ENCODE results near the gene ENGASE. TPM values are rescaled to one million over a fixed set of nuclear protein-coding genes. Genes with fewer than 3 reads are reported as not detected.

The ENGASE gene
- total and polyA plus RNA-seq, 2 of the 4 experiments (the other 2 are of a cell fraction): 3.9 to 12.1 TPM

DNA sequence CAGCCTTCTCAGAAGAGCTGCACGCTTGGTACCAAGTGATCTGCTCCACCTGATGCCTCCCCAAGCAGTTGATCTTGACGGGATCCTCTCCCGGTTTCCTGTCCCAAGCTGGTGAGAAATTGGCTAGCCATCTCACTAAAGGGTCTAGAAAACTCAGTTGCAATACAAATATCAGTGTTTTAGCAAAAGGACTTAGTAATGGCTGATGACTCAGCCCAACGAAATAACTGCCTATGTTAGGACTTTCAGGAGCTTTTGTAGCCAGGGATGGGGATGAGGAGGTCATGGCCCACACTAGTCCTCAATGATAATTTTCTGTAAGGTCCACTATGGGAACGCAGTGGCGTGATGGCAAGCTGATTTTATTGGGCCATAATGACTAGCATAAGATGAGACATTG, 23.3 kb upstream of the ENGASE start:
- in situ Hi-C loops (cut with MboI; ENCODE audit: low sequenced_read_pairs) (no loop called here), intact Hi-C loops (cut with micrococcal nuclease) (no loop called here), dilution Hi-C loops (cut with HindIII; ENCODE audit: low sequenced_read_pairs, unreplicated experiment) (no loop called here)
- H3K18ac ChIP-seq (ENCODE audit: low read depth, low read length): no peak overlapping the region
- H3K36me3 ChIP-seq (ENCODE audit: control insufficient read depth, insufficient read depth, low read length): peaks cover 8% of the 10 kb centered on the region; the same call in 1 of the 2 replicates
- no peak overlapping the region for H2BK15ac ChIP-seq (ENCODE audit: low read depth, low read length)
- H4K8ac ChIP-seq (ENCODE audit: low read depth in 2 of 2, low read length in 2 of 2): no peak overlapping the region
- H2AK9ac ChIP-seq (replicated peaks; ENCODE audit: low read depth, low read length, poor library complexity): peak overlapping the region; percentile 43
- H2AK5ac ChIP-seq (ENCODE audit: low read depth, low read length): no peak overlapping the region
- ATAC-seq (ENCODE audit: low read depth) (peak; percentile 54), DNase-seq (peak; percentile 36)
- no peak overlapping the region for H2AFZ ChIP-seq (replicated peaks; ENCODE audit: low read length, poor library complexity)
- H4K20me1 ChIP-seq (ENCODE audit: insufficient read depth, low read length): no peaks in the 10 kb centered on the region; the same call in 1 of the 2 replicates
- POLR2A ChIA-PET (ENCODE audit: unreplicated experiment): no interaction called here
- no peak overlapping the region for H2BK120ac ChIP-seq (ENCODE audit: low read depth, low read length)
- H3K9me1 ChIP-seq (ENCODE audit: insufficient read depth, low read length): peaks cover 7% of the 10 kb centered on the region; the same call in 1 of the 2 replicates
- no peaks in the 10 kb centered on the region for H3K27me3 ChIP-seq (ENCODE audit: control insufficient read depth, insufficient read depth, low read length)
- TF ChIP-seq, protein P1, sequence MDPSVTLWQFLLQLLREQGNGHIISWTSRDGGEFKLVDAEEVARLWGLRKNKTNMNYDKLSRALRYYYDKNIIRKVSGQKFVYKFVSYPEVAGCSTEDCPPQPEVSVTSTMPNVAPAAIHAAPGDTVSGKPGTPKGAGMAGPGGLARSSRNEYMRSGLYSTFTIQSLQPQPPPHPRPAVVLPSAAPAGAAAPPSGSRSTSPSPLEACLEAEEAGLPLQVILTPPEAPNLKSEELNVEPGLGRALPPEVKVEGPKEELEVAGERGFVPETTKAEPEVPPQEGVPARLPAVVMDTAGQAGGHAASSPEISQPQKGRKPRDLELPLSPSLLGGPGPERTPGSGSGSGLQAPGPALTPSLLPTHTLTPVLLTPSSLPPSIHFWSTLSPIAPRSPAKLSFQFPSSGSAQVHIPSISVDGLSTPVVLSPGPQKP (IDR thresholded peaks at IDR 0.05; ENCODE audit: borderline replicate concordance, low read depth, low read length): no peak
- TF ChIP-seq, protein P2, sequence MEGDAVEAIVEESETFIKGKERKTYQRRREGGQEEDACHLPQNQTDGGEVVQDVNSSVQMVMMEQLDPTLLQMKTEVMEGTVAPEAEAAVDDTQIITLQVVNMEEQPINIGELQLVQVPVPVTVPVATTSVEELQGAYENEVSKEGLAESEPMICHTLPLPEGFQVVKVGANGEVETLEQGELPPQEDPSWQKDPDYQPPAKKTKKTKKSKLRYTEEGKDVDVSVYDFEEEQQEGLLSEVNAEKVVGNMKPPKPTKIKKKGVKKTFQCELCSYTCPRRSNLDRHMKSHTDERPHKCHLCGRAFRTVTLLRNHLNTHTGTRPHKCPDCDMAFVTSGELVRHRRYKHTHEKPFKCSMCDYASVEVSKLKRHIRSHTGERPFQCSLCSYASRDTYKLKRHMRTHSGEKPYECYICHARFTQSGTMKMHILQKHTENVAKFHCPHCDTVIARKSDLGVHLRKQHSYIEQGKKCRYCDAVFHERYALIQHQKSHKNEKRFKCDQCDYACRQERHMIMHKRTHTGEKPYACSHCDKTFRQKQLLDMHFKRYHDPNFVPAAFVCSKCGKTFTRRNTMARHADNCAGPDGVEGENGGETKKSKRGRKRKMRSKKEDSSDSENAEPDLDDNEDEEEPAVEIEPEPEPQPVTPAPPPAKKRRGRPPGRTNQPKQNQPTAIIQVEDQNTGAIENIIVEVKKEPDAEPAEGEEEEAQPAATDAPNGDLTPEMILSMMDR (conservative IDR thresholded peaks at IDR 0.05; ENCODE audit: low read depth, low read length): no peak
- TF ChIP-seq CHD1 (IDR thresholded peaks at IDR 0.05; ENCODE audit: low read depth, low read length): no peak
- TF ChIP-seq FOS (IDR thresholded peaks at IDR 0.05; ENCODE audit: low read depth, low read length): 0 out of 2 replicates have a peak, but pooled peaks have one; percentile 8
- peak; percentile 53 for TF ChIP-seq MAFK (IDR thresholded peaks at IDR 0.05; ENCODE audit: low read depth, low read length)
- no peak overlapping the region for H3K23ac ChIP-seq (ENCODE audit: low read depth, low read length)
- H3K27ac ChIP-seq (ENCODE audit: insufficient read depth, low read length): no peak overlapping the region
- no peak overlapping the region for H4K5ac ChIP-seq (ENCODE audit: low read depth, low read length)
- no peaks in the 10 kb centered on the region for H3K79me1 ChIP-seq (ENCODE audit: low read depth in 1 of 2, low read length in 2 of 2)
- H3K9me3 ChIP-seq (ENCODE audit: control insufficient read depth, insufficient read depth, low read length): peaks cover 2% of the 10 kb centered on the region; the same call in 1 of the 2 replicates
- no peak overlapping the region for H2BK5ac ChIP-seq (ENCODE audit: low read depth, low read length, poor library complexity, severe bottlenecking)
- no peak overlapping the region for H3K4me2 ChIP-seq (ENCODE audit: low read depth, low read length)
- no TSS peak for BruUV-seq (replicated peaks)
- 80% methylated on average over 1 of the region's 6 CpGs; no CpG with 5 or more reads in 1 of the 2 experiments for WGBS, 2 experiments (ENCODE audit: extremely low coverage in 2 of 2, insufficient read length in 1 of 2)
- H4K91ac ChIP-seq (ENCODE audit: insufficient read depth, low read depth, low read length): no peak overlapping the region
- no peak overlapping the region for H2BK20ac ChIP-seq (ENCODE audit: low read depth, low read length)
- CTCF ChIA-PET: no interaction called here
- H3K4me1 ChIP-seq (ENCODE audit: control insufficient read depth, insufficient read depth, low read length): no peaks in the 10 kb centered on the region
- no peak overlapping the region for H3K4ac ChIP-seq (ENCODE audit: low read depth, low read length)
- no peak overlapping the region for H3K9ac ChIP-seq (ENCODE audit: low read depth, low read length)
- H3K4me3 ChIP-seq (ENCODE audit: insufficient read depth, low read depth, low read length): no peak overlapping the region
- no peak overlapping the region for H3K56ac ChIP-seq (ENCODE audit: extremely low read depth, insufficient read depth, low read length)
- H3K14ac ChIP-seq (replicated peaks; ENCODE audit: low read depth, low read length): no peak overlapping the region
